Heart left ventricle (tissue), 13 donors: Measurements from ENCODE around the gene CENPX.

Experiments used
- POLR2A ChIP-seq, 2 donors: fragments of 450-650 bp; IDR thresholded peaks; one replicate each; pipeline ENCODE4 v1.6.1; 2017; ENCODE audit warnings: antibody characterized with exemption in 2 of 2, mild to moderate bottlenecking in 2 of 2, moderate library complexity in 2 of 2
- TF ChIP-seq, protein P1 (sequence below), 12 donors: fragments of 200-600 bp; sonication (generic) in 4 of 12; IDR thresholded peaks; one replicate each; pipeline versions ENCODE4 v1.5.0 to v1.8.0; 2018 to 2022; ENCODE audit warnings: antibody characterized with exemption in 12 of 12, mild to moderate bottlenecking in 5 of 12
- donor health status: ischemic (EF 13 %, LVEDD 7.1; RV severe dilation, severe dysfunction).
- donor health status: DM: no; HTN: yes; CAD: no.
- donor health status: DM: no; HTN: no; CAD: no.
- donor health status: ischemic (EF 25% LVEDD 6.9; RV normal size, moderate dysfunction).
- donor health status: ischemic (EF 25% LVEDD 5.7; RV mildly dilated, moderate dysfunction).
- donor health status: ischemic (EF 35%, LVEDD 5.7; RV mildly dilated, moderate dysfunction).
- donor health status: nonischemic (EF 11% LVEDD 7.7; RV severe dilation, severe dysfunction).
- donor health status: DM: yes; HTN: yes; CAD: no.
- donor health status: PGD.
- donor health status: ischemic (EF 29% LVEDD 5.4; RV normal size, mild dysfunction).
- donor health status: nonischemic (EF 23%, LVEDD 6.1; RV moderate dilation, normal function).

DNA sequence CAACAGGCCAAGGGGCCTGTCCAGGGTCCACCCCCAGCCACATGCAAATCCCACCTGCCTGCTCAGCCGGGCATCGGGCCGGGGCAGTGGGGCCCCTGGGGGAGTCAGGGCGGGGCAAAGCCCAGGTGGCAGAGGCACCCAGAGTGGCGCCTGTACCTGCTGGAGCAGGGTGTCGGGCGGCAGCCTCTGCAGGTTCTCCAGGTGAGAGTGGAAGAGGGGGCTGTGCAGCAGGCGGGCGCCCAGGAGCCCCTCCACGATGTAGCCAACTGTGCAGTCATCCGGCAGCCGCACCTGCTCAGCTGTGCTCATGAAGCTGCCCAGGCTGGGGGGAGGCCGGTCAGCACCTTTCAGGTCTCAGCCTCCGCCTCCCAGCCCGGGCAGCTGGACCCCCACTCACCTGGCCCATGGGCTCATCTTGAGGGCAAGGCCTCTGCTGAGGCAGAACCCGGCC lies 26.9 kb upstream of the CENPX start:
- TF ChIP-seq, protein P1, sequence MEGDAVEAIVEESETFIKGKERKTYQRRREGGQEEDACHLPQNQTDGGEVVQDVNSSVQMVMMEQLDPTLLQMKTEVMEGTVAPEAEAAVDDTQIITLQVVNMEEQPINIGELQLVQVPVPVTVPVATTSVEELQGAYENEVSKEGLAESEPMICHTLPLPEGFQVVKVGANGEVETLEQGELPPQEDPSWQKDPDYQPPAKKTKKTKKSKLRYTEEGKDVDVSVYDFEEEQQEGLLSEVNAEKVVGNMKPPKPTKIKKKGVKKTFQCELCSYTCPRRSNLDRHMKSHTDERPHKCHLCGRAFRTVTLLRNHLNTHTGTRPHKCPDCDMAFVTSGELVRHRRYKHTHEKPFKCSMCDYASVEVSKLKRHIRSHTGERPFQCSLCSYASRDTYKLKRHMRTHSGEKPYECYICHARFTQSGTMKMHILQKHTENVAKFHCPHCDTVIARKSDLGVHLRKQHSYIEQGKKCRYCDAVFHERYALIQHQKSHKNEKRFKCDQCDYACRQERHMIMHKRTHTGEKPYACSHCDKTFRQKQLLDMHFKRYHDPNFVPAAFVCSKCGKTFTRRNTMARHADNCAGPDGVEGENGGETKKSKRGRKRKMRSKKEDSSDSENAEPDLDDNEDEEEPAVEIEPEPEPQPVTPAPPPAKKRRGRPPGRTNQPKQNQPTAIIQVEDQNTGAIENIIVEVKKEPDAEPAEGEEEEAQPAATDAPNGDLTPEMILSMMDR (IDR thresholded peaks at IDR 0.05), result no peak
- no peak for TF ChIP-seq POLR2A (IDR thresholded peaks at IDR 0.05)
